Right lobe of liver (tissue), 4 donors: ENCODE data around the gene TSPAN14.

Experiments used
- CTCF ChIP-seq, 4 donors: fragments of 200-600 bp in 3 of 4; fragments of 450-650 bp in 1 of 4; IDR thresholded peaks; one replicate each; pipeline versions ENCODE4 v1.5.1 to v1.8.0; 2016 to 2022; ENCODE audit warnings: antibody characterized with exemption in 4 of 4, mild to moderate bottlenecking in 2 of 4
- POLR2A ChIP-seq: fragments of 450-650 bp; IDR thresholded peaks from one replicate; pipeline ENCODE4 v1.6.1; 2017; ENCODE audit warnings: antibody characterized with exemption, mild to moderate bottlenecking
- donor health status: DM: no; HTN: no; CAD: no.
- donor health status: DM: no; HTN: no; CAD: no.
- donor health status: DM: no; HTN: yes; CAD: no.

- TF ChIP-seq CTCF (IDR thresholded peaks at IDR 0.05), result no peak
- no peak for TF ChIP-seq POLR2A
Measured at GRCh38 chr10:80458638-80459037, 4.5 kb downstream of the TSPAN14 start.
